ENCODE measurements around the gene ACP5.

ACP5 gene

GRCh38 chr19:11552666-11553372 lies 24.6 kb downstream of the ACP5 start:
- H3K4me3 ChIP-seq (ENCODE audit: low read depth, low read length), result no peak overlapping the region
- TF ChIP-seq CTCF (IDR thresholded peaks at IDR 0.05; ENCODE audit: control insufficient read depth, extremely low read depth, insufficient read depth), result no peak
- DNase-seq (ENCODE audit: low read depth), result no peak

GRCh38 chr19:11551603-11552235 lies 25.7 kb downstream of the ACP5 start:
- 0 out of 2 replicates have a peak, but pooled peaks have one; percentile 17 for TF ChIP-seq CTCF (IDR thresholded peaks at IDR 0.05; ENCODE audit: control insufficient read depth, extremely low read depth, insufficient read depth)
- no peak overlapping the region for H3K4me3 ChIP-seq (ENCODE audit: low read depth, low read length)
- no peak for DNase-seq (ENCODE audit: low read depth)

- no peak for TF ChIP-seq CTCF (IDR thresholded peaks at IDR 0.05; ENCODE audit: control insufficient read depth, extremely low read depth, insufficient read depth)
- no peak overlapping the region for H3K4me3 ChIP-seq (ENCODE audit: low read depth, low read length)
- DNase-seq (ENCODE audit: low read depth), result no peak
Measured at GRCh38 chr19:11550265-11550664, 27.2 kb downstream of the ACP5 start.

- DNase-seq (ENCODE audit: low read depth), result no peak
- TF ChIP-seq CTCF (IDR thresholded peaks at IDR 0.05; ENCODE audit: control insufficient read depth, extremely low read depth, insufficient read depth), result no peak
- no peak overlapping the region for H3K4me3 ChIP-seq (ENCODE audit: low read depth, low read length)
Measured at GRCh38 chr19:11549386-11549953, 28.0 kb downstream of the ACP5 start.

GRCh38 chr19:11547929-11548700 lies 29.3 kb downstream of the ACP5 start:
- no peak for DNase-seq (ENCODE audit: low read depth)
- no peak for TF ChIP-seq CTCF (IDR thresholded peaks at IDR 0.05; ENCODE audit: control insufficient read depth, extremely low read depth, insufficient read depth)
- H3K4me3 ChIP-seq (ENCODE audit: low read depth, low read length), result no peak overlapping the region

GRCh38 chr19:11541238-11541637 lies 36.2 kb downstream of the ACP5 start:
- no peak overlapping the region for H3K4me3 ChIP-seq (ENCODE audit: low read depth, low read length)
- no peak for TF ChIP-seq CTCF (IDR thresholded peaks at IDR 0.05; ENCODE audit: control insufficient read depth, extremely low read depth, insufficient read depth)
- DNase-seq (ENCODE audit: low read depth), result no peak

Measured in LNCaP clone FGC (cell line).